ENCODE data around the gene ABCA2.

The ABCA2 gene

GRCh38 chr9:137020771-137021567 lies 7.1 kb downstream of the ABCA2 start:
- no peak overlapping the region for H3K4me3 Mint-ChIP-seq
- H3K27me3 Mint-ChIP-seq (ENCODE audit: low read depth) = no peaks in the 10 kb centered on the region

GRCh38 chr9:137019891-137020683 lies 8.0 kb downstream of the ABCA2 start:
- Mint-ChIP-seq H3K36me3 (ENCODE audit: low read depth) (peaks cover 3% of the 10 kb centered on the region), H3K27ac (no peak overlapping the region), H3K4me3 (no peak overlapping the region), H3K9me3 (no peaks in the 10 kb centered on the region), H3K27me3 (ENCODE audit: low read depth) (no peaks in the 10 kb centered on the region), H3K4me1 (ENCODE audit: low read depth) (peaks cover 3% of the 10 kb centered on the region)

More at GRCh38 chr9:137020771-137021567, 7.1 kb downstream of the ABCA2 start:
- Mint-ChIP-seq H3K4me1 (ENCODE audit: low read depth) (peaks cover 3% of the 10 kb centered on the region), H3K9me3 (no peaks in the 10 kb centered on the region), H3K36me3 (ENCODE audit: low read depth) (peaks cover 3% of the 10 kb centered on the region), H3K27ac (no peak overlapping the region)

DNA sequence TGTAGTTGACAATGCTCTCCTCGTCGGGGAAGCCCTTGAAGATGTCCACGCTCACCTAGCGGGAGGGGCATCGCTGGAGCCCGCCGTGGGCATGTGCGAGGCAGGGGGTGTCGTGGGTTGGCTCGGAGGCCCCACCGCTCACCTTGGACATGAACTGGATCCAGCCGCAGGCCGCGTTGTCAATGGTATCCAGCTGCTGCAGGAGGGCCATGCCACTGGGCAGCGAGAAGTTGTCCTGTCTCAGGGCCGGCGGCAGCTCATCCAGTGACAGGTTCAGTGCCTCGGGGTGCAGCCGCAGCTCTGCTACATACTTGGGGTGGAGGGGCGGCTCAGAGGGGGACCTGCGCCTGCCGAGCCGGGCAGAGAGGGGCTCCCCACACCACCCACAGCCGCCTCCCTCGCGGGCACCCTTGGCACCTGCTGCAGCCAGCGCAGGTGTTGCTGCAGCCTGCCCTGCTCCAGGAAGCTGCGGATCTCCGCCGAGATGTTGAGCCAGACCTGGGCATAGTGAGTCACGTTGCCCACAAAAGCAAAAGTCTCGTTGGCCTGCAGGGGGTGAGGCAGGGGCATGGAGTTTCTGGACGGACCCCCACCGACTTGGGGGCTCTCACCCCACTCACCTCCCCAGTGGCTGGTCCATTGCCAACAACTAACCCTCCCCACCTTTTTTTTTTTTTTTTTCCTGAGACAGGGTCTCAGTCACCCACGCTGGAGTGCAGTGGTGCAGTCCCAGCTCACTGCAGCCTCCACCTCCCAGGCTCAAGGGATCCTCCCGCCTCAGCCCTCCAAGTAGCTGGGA lies 9.1 kb downstream of the ABCA2 start:
- Mint-ChIP-seq H3K4me1 (ENCODE audit: low read depth) (peaks cover 3% of the 10 kb centered on the region), H3K4me3 (no peak overlapping the region), H3K27ac (no peak overlapping the region), H3K36me3 (ENCODE audit: low read depth) (peaks cover 3% of the 10 kb centered on the region), H3K27me3 (ENCODE audit: low read depth) (no peaks in the 10 kb centered on the region), H3K9me3 (no peaks in the 10 kb centered on the region)

GRCh38 chr9:137017791-137018497 lies 10.1 kb downstream of the ABCA2 start:
- H3K4me3 Mint-ChIP-seq = no peak overlapping the region
- H3K4me1 Mint-ChIP-seq (ENCODE audit: low read depth) = peaks cover 3% of the 10 kb centered on the region
- no peaks in the 10 kb centered on the region for H3K27me3 Mint-ChIP-seq (ENCODE audit: low read depth)
- H3K27ac Mint-ChIP-seq = no peak overlapping the region
- peaks cover 3% of the 10 kb centered on the region for H3K36me3 Mint-ChIP-seq (ENCODE audit: low read depth)
- no peaks in the 10 kb centered on the region for H3K9me3 Mint-ChIP-seq

GRCh38 chr9:137017071-137017470 lies 11.0 kb downstream of the ABCA2 start:
- H3K4me3 Mint-ChIP-seq = no peak overlapping the region
- H3K36me3 Mint-ChIP-seq (ENCODE audit: low read depth) = peaks cover 3% of the 10 kb centered on the region

GRCh38 chr9:137016436-137016835 lies 11.6 kb downstream of the ABCA2 start:
- no peaks in the 10 kb centered on the region for H3K9me3 Mint-ChIP-seq
- no peaks in the 10 kb centered on the region for H3K4me1 Mint-ChIP-seq (ENCODE audit: low read depth)
- H3K4me3 Mint-ChIP-seq = no peak overlapping the region
- peaks cover 3% of the 10 kb centered on the region for H3K36me3 Mint-ChIP-seq (ENCODE audit: low read depth)
- no peak overlapping the region for H3K27ac Mint-ChIP-seq
- H3K27me3 Mint-ChIP-seq (ENCODE audit: low read depth) = no peaks in the 10 kb centered on the region

More at GRCh38 chr9:137017071-137017470, 11.0 kb downstream of the ABCA2 start:
- H3K9me3 Mint-ChIP-seq = no peaks in the 10 kb centered on the region
- no peaks in the 10 kb centered on the region for H3K27me3 Mint-ChIP-seq (ENCODE audit: low read depth)
- peaks cover under 1% of the 10 kb centered on the region for H3K4me1 Mint-ChIP-seq (ENCODE audit: low read depth)
- no peak overlapping the region for H3K27ac Mint-ChIP-seq

- Mint-ChIP-seq H3K4me1 (ENCODE audit: low read depth) (no peaks in the 10 kb centered on the region), H3K27me3 (ENCODE audit: low read depth) (no peaks in the 10 kb centered on the region), H3K9me3 (no peaks in the 10 kb centered on the region)
Observed at GRCh38 chr9:137015976-137016375, 12.1 kb downstream of the ABCA2 start.

GRCh38 chr9:137015540-137015930 lies 12.5 kb downstream of the ABCA2 start:
- Mint-ChIP-seq H3K27ac (no peak overlapping the region), H3K9me3 (no peaks in the 10 kb centered on the region), H3K4me3 (no peak overlapping the region), H3K27me3 (ENCODE audit: low read depth) (no peaks in the 10 kb centered on the region), H3K36me3 (ENCODE audit: low read depth) (peaks cover 3% of the 10 kb centered on the region), H3K4me1 (ENCODE audit: low read depth) (no peaks in the 10 kb centered on the region)

More at GRCh38 chr9:137015976-137016375, 12.1 kb downstream of the ABCA2 start:
- Mint-ChIP-seq H3K27ac (no peak overlapping the region), H3K36me3 (ENCODE audit: low read depth) (peaks cover 3% of the 10 kb centered on the region), H3K4me3 (no peak overlapping the region)

DNA sequence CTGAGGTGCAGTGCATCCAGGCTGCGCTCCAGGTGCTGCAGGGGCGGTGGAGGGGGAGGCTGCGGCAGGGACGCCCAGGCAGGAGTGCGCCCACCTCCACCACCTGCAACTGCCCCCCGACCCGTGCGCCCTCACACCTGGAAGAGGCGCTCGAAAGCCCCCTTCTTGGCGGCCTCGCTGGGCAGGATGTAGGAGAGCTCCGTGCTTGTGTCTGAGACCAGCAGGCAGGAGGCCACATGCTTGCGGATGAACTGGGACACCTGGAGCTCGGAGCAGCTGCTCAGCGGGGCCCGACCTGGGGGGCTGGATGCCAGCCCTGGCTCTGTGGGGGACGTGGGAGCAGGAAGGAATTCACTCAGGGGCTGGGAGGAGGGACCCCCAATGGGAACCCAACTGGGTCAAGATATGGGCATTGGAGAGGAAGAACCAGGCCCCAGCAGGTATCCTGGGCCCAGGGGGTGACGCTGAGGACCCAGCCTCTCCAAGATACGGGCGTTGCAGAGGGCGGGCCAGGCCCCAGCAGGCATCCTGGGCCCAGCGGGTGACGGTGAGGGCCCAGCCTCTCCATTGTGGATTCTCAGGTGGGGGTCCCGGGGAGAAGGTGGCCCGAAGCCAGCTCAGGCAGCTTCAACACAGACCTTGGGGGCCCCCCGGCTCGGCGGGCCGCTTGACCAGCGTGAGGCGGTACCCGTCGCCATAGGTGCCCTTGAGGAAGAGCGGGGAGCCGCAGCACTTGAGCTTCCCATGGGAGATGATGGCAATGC lies 13.1 kb downstream of the ABCA2 start:
- Mint-ChIP-seq H3K9me3 (no peaks in the 10 kb centered on the region), H3K4me1 (ENCODE audit: low read depth) (no peaks in the 10 kb centered on the region), H3K27me3 (ENCODE audit: low read depth) (no peaks in the 10 kb centered on the region), H3K27ac (no peak overlapping the region), H3K4me3 (no peak overlapping the region), H3K36me3 (ENCODE audit: low read depth) (peaks cover 3% of the 10 kb centered on the region)

DNA sequence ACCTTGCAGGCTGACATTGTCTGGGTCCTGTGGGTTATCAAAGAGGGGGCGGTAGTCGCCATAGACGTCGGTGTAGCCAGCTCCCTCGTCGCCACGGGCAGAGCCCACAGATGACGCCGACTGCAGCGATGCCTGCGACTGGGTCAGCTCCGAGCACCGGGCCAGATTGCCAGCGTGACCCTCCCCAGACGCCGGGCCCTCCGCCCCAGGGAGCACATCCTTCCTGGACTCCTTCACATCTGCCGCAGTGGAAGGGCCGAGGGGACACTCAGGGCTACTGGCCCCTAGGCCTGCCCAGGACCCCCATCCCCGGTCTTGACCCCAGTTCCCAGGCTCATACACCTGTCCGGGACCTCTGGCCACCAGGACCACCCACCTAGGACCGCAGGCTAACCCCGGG lies 13.9 kb downstream of the ABCA2 start:
- Mint-ChIP-seq H3K27ac (no peak overlapping the region), H3K4me3 (no peak overlapping the region), H3K36me3 (ENCODE audit: low read depth) (peaks cover 3% of the 10 kb centered on the region), H3K27me3 (ENCODE audit: low read depth) (no peaks in the 10 kb centered on the region), H3K9me3 (no peaks in the 10 kb centered on the region), H3K4me1 (ENCODE audit: low read depth) (no peaks in the 10 kb centered on the region)

GRCh38 chr9:137013571-137013940 lies 14.5 kb downstream of the ABCA2 start:
- H3K4me3 Mint-ChIP-seq = no peak overlapping the region
- H3K27me3 Mint-ChIP-seq (ENCODE audit: low read depth) = no peaks in the 10 kb centered on the region
- no peaks in the 10 kb centered on the region for H3K9me3 Mint-ChIP-seq

GRCh38 chr9:137012694-137013570 lies 15.1 kb downstream of the ABCA2 start:
- Mint-ChIP-seq H3K27ac (no peak overlapping the region), H3K4me1 (ENCODE audit: low read depth) (no peaks in the 10 kb centered on the region), H3K9me3 (no peaks in the 10 kb centered on the region), H3K36me3 (ENCODE audit: low read depth) (peaks cover 3% of the 10 kb centered on the region), H3K27me3 (ENCODE audit: low read depth) (no peaks in the 10 kb centered on the region), H3K4me3 (no peak overlapping the region)

More at GRCh38 chr9:137013571-137013940, 14.5 kb downstream of the ABCA2 start:
- H3K27ac Mint-ChIP-seq = no peak overlapping the region
- H3K4me1 Mint-ChIP-seq (ENCODE audit: low read depth) = no peaks in the 10 kb centered on the region
- H3K36me3 Mint-ChIP-seq (ENCODE audit: low read depth) = peaks cover 3% of the 10 kb centered on the region

Data from T-helper 1 cell treated with Interleukin-12 subunit alpha and Interleukin-12 subunit beta and Interleukin-4 antibody, amounts not matched to agents 30 μg/mL and 1 μg/mL, for 36 hours (primary cell).